GM21723 (cell line): ENCODE data around the gene BTBD7.

Experiments
- ATAC-seq: cut with Tn5 transposase; IDR thresholded peaks from one replicate; pipeline ENCODE4 v1.9.1; 2021; ENCODE audit warnings: mild to moderate bottlenecking, moderate library complexity; ENCODE audit not compliant: unreplicated experiment

Gene BTBD7

GRCh38 chr14:93305725-93306418 is 27.0 kb downstream of the BTBD7 start:
- no peak for ATAC-seq

- no peak for ATAC-seq
Measured at GRCh38 chr14:93304771-93305170, 28.1 kb downstream of the BTBD7 start.

GRCh38 chr14:93303659-93304058 is 29.2 kb downstream of the BTBD7 start:
- ATAC-seq = no peak

- ATAC-seq = no peak
Measured at GRCh38 chr14:93302688-93303581, 29.9 kb downstream of the BTBD7 start.

- ATAC-seq = no peak
Measured at GRCh38 chr14:93301821-93302447, 30.9 kb downstream of the BTBD7 start.

- ATAC-seq = no peak
Measured at GRCh38 chr14:93299866-93300265, 33.0 kb downstream of the BTBD7 start.

- no peak for ATAC-seq
Measured at GRCh38 chr14:93299416-93299815, 33.4 kb downstream of the BTBD7 start.

- ATAC-seq = no peak
Measured at GRCh38 chr14:93295541-93296220, 37.2 kb downstream of the BTBD7 start.

- ATAC-seq = no peak
Measured at GRCh38 chr14:93286212-93286890, 46.5 kb downstream of the BTBD7 start.

GRCh38 chr14:93285044-93285443 is 47.8 kb downstream of the BTBD7 start:
- no peak for ATAC-seq

- ATAC-seq = no peak
Measured at GRCh38 chr14:93281937-93282336, 50.9 kb downstream of the BTBD7 start.

GRCh38 chr14:93280743-93281142 is 52.1 kb downstream of the BTBD7 start:
- no peak for ATAC-seq

- no peak for ATAC-seq
Measured at GRCh38 chr14:93276031-93276716, 56.7 kb downstream of the BTBD7 start.

- ATAC-seq = no peak
Measured at GRCh38 chr14:93274055-93274806, 58.6 kb downstream of the BTBD7 start.

- ATAC-seq = no peak
Measured at GRCh38 chr14:93271111-93271510, 61.7 kb downstream of the BTBD7 start.

- no peak for ATAC-seq
Measured at GRCh38 chr14:93269341-93270068, 63.3 kb downstream of the BTBD7 start.

- ATAC-seq = no peak
Measured at GRCh38 chr14:93268406-93268805, 64.4 kb downstream of the BTBD7 start.

GRCh38 chr14:93267149-93267711 is 65.6 kb downstream of the BTBD7 start:
- no peak for ATAC-seq
